Measurements from ENCODE around the gene MAP3K2.

GRCh38 chr2:127389778-127390435 is 2.1 kb upstream of the MAP3K2 start:
- TF ChIP-seq CTCF (IDR thresholded peaks at IDR 0.05) = no peak
- TF ChIP-seq POLR2AphosphoS5 (IDR thresholded peaks at IDR 0.05) = no peak
- TF ChIP-seq POLR2A (IDR thresholded peaks at IDR 0.05) = no peak
- TF ChIP-seq EP300 (IDR thresholded peaks at IDR 0.05; ENCODE audit: low read depth) = no peak

Data from transverse colon (tissue), 4 donors.